Esophagus muscularis mucosa (tissue), 3 donors: ENCODE results near the gene ASPSCR1.

Source experiments
- POLR2AphosphoS5 ChIP-seq, 2 donors: sonication (generic); formaldehyde crosslinking; IDR thresholded peaks; one replicate each; pipeline ENCODE4 v1.6.1; 2017; ENCODE audit warnings: antibody characterized with exemption in 2 of 2
- TF ChIP-seq, protein P1 (sequence below), 3 experiments: fragments of 200-600 bp in 2 of 3; fragments of 450-650 bp in 1 of 3; sonication (generic) in 2 of 3; IDR thresholded peaks; one replicate each; pipeline ENCODE4 v1.5.1; 2017 to 2019; ENCODE audit warnings: antibody characterized with exemption in 3 of 3, mild to moderate bottlenecking in 2 of 3, moderate library complexity in 1 of 3

GRCh38 chr17:81964081-81964849 lies 13.2 kb upstream of the ASPSCR1 start:
- TF ChIP-seq, protein P1, sequence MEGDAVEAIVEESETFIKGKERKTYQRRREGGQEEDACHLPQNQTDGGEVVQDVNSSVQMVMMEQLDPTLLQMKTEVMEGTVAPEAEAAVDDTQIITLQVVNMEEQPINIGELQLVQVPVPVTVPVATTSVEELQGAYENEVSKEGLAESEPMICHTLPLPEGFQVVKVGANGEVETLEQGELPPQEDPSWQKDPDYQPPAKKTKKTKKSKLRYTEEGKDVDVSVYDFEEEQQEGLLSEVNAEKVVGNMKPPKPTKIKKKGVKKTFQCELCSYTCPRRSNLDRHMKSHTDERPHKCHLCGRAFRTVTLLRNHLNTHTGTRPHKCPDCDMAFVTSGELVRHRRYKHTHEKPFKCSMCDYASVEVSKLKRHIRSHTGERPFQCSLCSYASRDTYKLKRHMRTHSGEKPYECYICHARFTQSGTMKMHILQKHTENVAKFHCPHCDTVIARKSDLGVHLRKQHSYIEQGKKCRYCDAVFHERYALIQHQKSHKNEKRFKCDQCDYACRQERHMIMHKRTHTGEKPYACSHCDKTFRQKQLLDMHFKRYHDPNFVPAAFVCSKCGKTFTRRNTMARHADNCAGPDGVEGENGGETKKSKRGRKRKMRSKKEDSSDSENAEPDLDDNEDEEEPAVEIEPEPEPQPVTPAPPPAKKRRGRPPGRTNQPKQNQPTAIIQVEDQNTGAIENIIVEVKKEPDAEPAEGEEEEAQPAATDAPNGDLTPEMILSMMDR (IDR thresholded peaks at IDR 0.05) = no peak
- TF ChIP-seq POLR2AphosphoS5 (IDR thresholded peaks at IDR 0.05) = no peak
